Erythroblast (primary cell): Measurements from ENCODE around the gene MTHFD1L.

Experiments used
- GATA1 ChIP-seq: IDR thresholded peaks from 2 replicates; pipeline ENCODE4 v1.6.1; 2011; ENCODE audit warnings: low read depth, mild to moderate bottlenecking, control low read depth, low read length, moderate library complexity
- POLR2A ChIP-seq: IDR thresholded peaks from 2 replicates; pipeline ENCODE4 v1.6.1; 2011; ENCODE audit warnings: mild to moderate bottlenecking, low read length

DNA sequence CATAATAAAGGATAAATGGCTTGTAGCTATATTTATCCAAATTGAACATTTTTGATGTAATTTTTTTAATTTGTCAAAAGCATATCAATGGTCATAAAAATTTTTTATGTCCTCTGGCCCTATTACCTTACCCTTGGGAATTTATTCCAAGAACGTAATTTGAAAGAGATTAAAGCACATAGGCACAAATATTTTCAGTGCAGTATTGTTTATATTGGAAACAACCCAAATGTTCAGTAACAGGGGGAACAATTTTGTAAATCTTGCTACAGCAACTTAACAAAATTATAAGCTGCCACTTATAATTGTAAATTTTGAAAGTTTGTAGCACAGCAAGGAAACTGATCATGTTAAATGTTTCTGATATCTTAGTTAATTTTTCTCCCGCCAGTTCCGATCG, 142.4 kb downstream of the MTHFD1L start:
- TF ChIP-seq POLR2A (no peak), GATA1 (no peak)
